OCI-LY3 (cell line): ENCODE results near the gene DCTN4.

Experiments used
- EZH2phosphoT487 ChIP-seq: fragments of 200-600 bp; shearing (Covaris generic); IDR thresholded peaks from 2 replicates; pipeline ENCODE4 v1.6.1; 2018; ENCODE audit warnings: antibody characterized with exemption, mixed run types, low read depth
- TF ChIP-seq, protein P1 (sequence below): fragments of 200-600, 300-600 bp; sonication (generic); IDR thresholded peaks from 2 replicates; pipeline ENCODE4 v1.5.1; 2014; ENCODE audit warnings: antibody characterized with exemption, low read length, low read depth

DNA sequence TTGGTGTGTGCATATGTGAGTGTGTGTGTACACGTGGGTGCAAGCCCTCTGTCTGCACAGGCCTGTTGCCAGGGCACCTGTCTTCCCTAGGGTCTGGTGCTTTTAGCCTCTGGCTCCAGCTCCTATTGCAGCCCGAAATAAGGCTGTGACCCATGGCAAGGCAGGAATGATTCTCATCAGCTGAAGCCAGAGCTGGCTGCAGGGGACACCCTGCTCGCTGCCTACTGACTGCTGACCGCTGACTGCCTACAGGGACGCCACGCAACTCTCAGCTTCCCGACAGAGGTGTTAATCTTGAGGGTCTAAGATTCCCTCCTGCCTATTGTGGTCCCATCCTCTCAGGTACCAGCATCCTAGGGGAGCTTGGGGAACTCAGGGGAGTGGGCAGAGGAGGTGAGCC, 97.7 kb downstream of the DCTN4 start, which contains the start of gene MYOZ3:
- TF ChIP-seq, protein P1, sequence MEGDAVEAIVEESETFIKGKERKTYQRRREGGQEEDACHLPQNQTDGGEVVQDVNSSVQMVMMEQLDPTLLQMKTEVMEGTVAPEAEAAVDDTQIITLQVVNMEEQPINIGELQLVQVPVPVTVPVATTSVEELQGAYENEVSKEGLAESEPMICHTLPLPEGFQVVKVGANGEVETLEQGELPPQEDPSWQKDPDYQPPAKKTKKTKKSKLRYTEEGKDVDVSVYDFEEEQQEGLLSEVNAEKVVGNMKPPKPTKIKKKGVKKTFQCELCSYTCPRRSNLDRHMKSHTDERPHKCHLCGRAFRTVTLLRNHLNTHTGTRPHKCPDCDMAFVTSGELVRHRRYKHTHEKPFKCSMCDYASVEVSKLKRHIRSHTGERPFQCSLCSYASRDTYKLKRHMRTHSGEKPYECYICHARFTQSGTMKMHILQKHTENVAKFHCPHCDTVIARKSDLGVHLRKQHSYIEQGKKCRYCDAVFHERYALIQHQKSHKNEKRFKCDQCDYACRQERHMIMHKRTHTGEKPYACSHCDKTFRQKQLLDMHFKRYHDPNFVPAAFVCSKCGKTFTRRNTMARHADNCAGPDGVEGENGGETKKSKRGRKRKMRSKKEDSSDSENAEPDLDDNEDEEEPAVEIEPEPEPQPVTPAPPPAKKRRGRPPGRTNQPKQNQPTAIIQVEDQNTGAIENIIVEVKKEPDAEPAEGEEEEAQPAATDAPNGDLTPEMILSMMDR = no peak
- TF ChIP-seq EZH2phosphoT487 = no peak
